ENCODE measurements around the gene PORCN.

GRCh38 chrX:48516285-48516684 is 7.5 kb downstream of the PORCN start:
- no peak for TF ChIP-seq CTCF (IDR thresholded peaks at IDR 0.05; ENCODE audit: low read depth, low read length, missing input control)
- no peak for TF ChIP-seq EGR1 (IDR thresholded peaks at IDR 0.05; ENCODE audit: low read depth in 2 of 2)
- no peak for TF ChIP-seq TAF1 (conservative IDR thresholded peaks at IDR 0.05)
- no peak for TF ChIP-seq HNF4G (IDR thresholded peaks at IDR 0.05)
- TF ChIP-seq ZBTB33 (IDR thresholded peaks at IDR 0.05): no peak
- no peak for TF ChIP-seq JUND (IDR thresholded peaks at IDR 0.05)
- TF ChIP-seq RAD21 (IDR thresholded peaks at IDR 0.05): no peak
- no peak for TF ChIP-seq SP1 (IDR thresholded peaks at IDR 0.05)
- TF ChIP-seq MAX (IDR thresholded peaks at IDR 0.05): no peak
- TF ChIP-seq ATF3 (IDR thresholded peaks at IDR 0.05): no peak
- no peak for TF ChIP-seq REST (IDR thresholded peaks at IDR 0.05)
- no peak for TF ChIP-seq YY1 (IDR thresholded peaks at IDR 0.05)
- no peak for TF ChIP-seq FOXA1 (IDR thresholded peaks at IDR 0.05)

All from liver (tissue), 3 donors.